ENCODE data around the gene ANXA8L1. TPM values are rescaled to one million over a fixed set of nuclear protein-coding genes. Genes with fewer than 3 reads are reported as not detected.
"Not testable (repeated sequence)": the region's sequence is repeated elsewhere in the genome, so short reads cannot be mapped to it uniquely, and the experiment has no call there.

ANXA8L1 gene
- total RNA-seq (2021; ENCODE audit: unreplicated experiment) (not detected), Bru-seq, nascent RNA (not detected), BruChase-seq, experiment 1, labeled RNA remaining after a 6-hour chase (not detected), BruChase-seq, experiment 2, labeled RNA remaining after a 2-hour chase (not detected)
- 0.14 TPM in 1 of 2 replicates, not detected in the other for polyA plus RNA-seq (2012)
- long read RNA-seq = 0 reads

DNA sequence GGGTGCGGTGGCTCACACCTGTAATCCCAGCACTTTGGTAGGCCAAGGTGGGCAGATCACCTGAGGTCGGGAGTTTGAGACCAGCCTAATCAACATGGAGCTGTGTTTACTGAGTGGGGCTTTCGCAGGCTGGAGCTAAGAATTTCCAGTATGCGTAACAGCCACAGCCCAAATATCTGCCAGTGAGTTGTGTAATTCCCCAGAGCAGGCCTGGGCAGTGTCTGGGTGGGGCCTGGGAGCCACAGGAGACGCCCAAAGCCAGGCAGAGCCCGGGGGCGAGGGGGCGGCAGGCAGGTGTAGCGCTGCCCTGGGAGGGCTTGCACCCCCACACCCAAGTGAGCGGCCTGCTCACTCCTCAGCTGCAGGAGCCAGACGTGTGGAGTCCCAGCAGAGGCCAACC lies at the start of gene ANXA8L1:
Gene ANXA8L1 (plus strand): TSS at position 371 of the 400 bp plus-strand sequence. CDS start 76 bp downstream, outside the sequence.
- H3K36me3 ChIP-seq (ENCODE audit: control insufficient read depth in 1 of 2, insufficient read depth in 2 of 2, low read length in 2 of 2); DNase-seq (ENCODE audit: low read depth, low spot score); H3K79me2 ChIP-seq (ENCODE audit: insufficient read depth, low read length); H3K27me3 ChIP-seq (ENCODE audit: insufficient read depth, low read length); POLR2A ChIA-PET; H4K20me1 ChIP-seq (ENCODE audit: insufficient read depth); H3K9me3 ChIP-seq (ENCODE audit: control insufficient read depth in 1 of 2, insufficient read depth in 1 of 2, low read depth in 1 of 2, low read length in 2 of 2); intact Hi-C loops (cut with micrococcal nuclease); H3K4me1 ChIP-seq (ENCODE audit: control insufficient read depth in 1 of 2, insufficient read depth in 2 of 2, low read length in 2 of 2); BruUV-seq (replicated peaks); H3K4me2 ChIP-seq (ENCODE audit: low read length); H3K9ac ChIP-seq (ENCODE audit: low read length); H2AFZ ChIP-seq (ENCODE audit: low read depth, low read length, poor library complexity, severe bottlenecking); H3K4me3 ChIP-seq (replicated peaks in 1 of 2; ENCODE audit: low read depth in 1 of 2, low read length in 2 of 2); RAD21 ChIA-PET (ENCODE audit: low non-redundant PET in 1 of 2, low total read pairs in 2 of 2, uncharacterized antibody in 2 of 2, unreplicated experiment in 2 of 2); CTCF ChIA-PET; H3K9me2 ChIP-seq (ENCODE audit: insufficient read depth); H3K27ac ChIP-seq (ENCODE audit: low read depth, low read length); ATAC-seq: not testable (repeated sequence)

DNA sequence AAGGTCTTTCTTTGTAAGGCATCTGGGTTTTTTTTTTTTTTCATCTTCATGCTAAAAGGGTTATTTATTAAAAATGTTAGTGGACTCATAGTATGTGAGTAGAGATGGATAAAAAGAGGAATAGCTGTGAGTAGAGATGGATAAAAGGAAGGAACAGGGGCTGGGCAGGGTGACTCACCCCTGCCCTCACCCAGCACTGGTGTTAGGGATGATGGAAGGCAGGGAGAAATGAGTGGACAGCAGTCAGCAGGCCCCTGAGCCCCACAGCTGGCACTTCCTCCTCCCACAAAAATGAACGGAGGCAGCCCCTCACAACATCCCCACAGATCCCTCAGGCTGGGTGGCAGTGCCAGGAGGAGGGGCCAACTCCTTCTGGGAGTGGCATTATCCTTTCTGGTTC lies 49.5 kb upstream of the ANXA8L1 start:
- no peak for ATAC-seq
- TF ChIP-seq CBX3 (IDR thresholded peaks at IDR 0.05; ENCODE audit: low read depth) = no peak
- no peak for TF ChIP-seq ELF1 (IDR thresholded peaks at IDR 0.05; ENCODE audit: borderline replicate concordance, low read depth)
- TF ChIP-seq ZBTB33 (IDR thresholded peaks at IDR 0.05; ENCODE audit: extremely low read depth, insufficient replicate concordance, low read length) = no peak
- no peak for TF ChIP-seq REST (IDR thresholded peaks at IDR 0.05; ENCODE audit: low read depth)
- no peak for TF ChIP-seq POLR2A (IDR thresholded peaks at IDR 0.05; ENCODE audit: borderline replicate concordance, extremely low read depth, insufficient read depth, insufficient read length)
- TF ChIP-seq SIN3A (IDR thresholded peaks at IDR 0.05; ENCODE audit: low read depth) = no peak
- TF ChIP-seq EZH2phosphoT487 (IDR thresholded peaks at IDR 0.05; ENCODE audit: borderline replicate concordance) = no peak
- TF ChIP-seq, protein P1, sequence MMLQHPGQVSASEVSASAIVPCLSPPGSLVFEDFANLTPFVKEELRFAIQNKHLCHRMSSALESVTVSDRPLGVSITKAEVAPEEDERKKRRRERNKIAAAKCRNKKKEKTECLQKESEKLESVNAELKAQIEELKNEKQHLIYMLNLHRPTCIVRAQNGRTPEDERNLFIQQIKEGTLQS (IDR thresholded peaks at IDR 0.05) = no peak
- TF ChIP-seq RAD21 (IDR thresholded peaks at IDR 0.05; ENCODE audit: low read depth) = no peak
- TF ChIP-seq JUND (IDR thresholded peaks at IDR 0.05) = no peak
- TF ChIP-seq CTCF (IDR thresholded peaks at IDR 0.05 in 2 of 3, conservative IDR thresholded peaks at IDR 0.05 in 1 of 3; ENCODE audit: borderline replicate concordance in 1 of 3, insufficient read depth in 1 of 3, low read depth in 2 of 3, low read length in 2 of 3) = no peak
- no peak for TF ChIP-seq ZNF274 (IDR thresholded peaks at IDR 0.05; ENCODE audit: low read depth, low read length)
- TF ChIP-seq EGR1 (IDR thresholded peaks at IDR 0.05; ENCODE audit: low read depth) = no peak

More for the DNA sequence above, 49.5 kb upstream of the ANXA8L1 start:
- DNase-seq (ENCODE audit: low read depth, low spot score) = no peak
- CTCF ChIA-PET = no interaction called here
- H4K20me1 ChIP-seq (ENCODE audit: insufficient read depth) = no peaks in the 10 kb centered on the region
- H3K79me2 ChIP-seq (ENCODE audit: insufficient read depth, low read length) = no peaks in the 10 kb centered on the region
- BruUV-seq (replicated peaks) = no TSS peak
- H3K4me3 ChIP-seq (replicated peaks in 1 of 2; ENCODE audit: low read depth in 1 of 2, low read length in 2 of 2) = no peak overlapping the region
- no peaks in the 10 kb centered on the region for H3K27me3 ChIP-seq (ENCODE audit: insufficient read depth, low read length)
- H3K4me2 ChIP-seq (ENCODE audit: low read length) = no peak overlapping the region
- no peak overlapping the region for H2AFZ ChIP-seq (ENCODE audit: low read depth, low read length, poor library complexity, severe bottlenecking)
- H3K27ac ChIP-seq (ENCODE audit: low read depth, low read length) = no peak overlapping the region
- RAD21 ChIA-PET (ENCODE audit: low non-redundant PET in 1 of 2, low total read pairs in 2 of 2, uncharacterized antibody in 2 of 2, unreplicated experiment in 2 of 2) = no interaction called here
- POLR2A ChIA-PET = no interaction called here
- H3K36me3 ChIP-seq (ENCODE audit: control insufficient read depth in 1 of 2, insufficient read depth in 2 of 2, low read length in 2 of 2) = no peaks in the 10 kb centered on the region
- no peak overlapping the region for H3K9ac ChIP-seq (ENCODE audit: low read length)
- intact Hi-C loops (cut with micrococcal nuclease) = no loop called here
- H3K9me2 ChIP-seq (ENCODE audit: insufficient read depth) = no peaks in the 10 kb centered on the region
- H3K9me3 ChIP-seq (ENCODE audit: control insufficient read depth in 1 of 2, insufficient read depth in 1 of 2, low read depth in 1 of 2, low read length in 2 of 2) = no peaks in the 10 kb centered on the region
- no peaks in the 10 kb centered on the region for H3K4me1 ChIP-seq (ENCODE audit: control insufficient read depth in 1 of 2, insufficient read depth in 2 of 2, low read length in 2 of 2)
